Panc1 (cell line): Measurements from ENCODE around the gene NOS1. TPM values are rescaled to one million over a fixed set of nuclear protein-coding genes. Genes with fewer than 3 reads are reported as not detected.
"Not testable (repeated sequence)": the region's sequence is repeated elsewhere in the genome, so short reads cannot be mapped to it uniquely, and the experiment has no call there.

Experiments
- ATAC-seq: fragments of 200-7000 bp; cut with Tn5 transposase; 2 replicates; pipeline ENCODE4 v1.9.1; 2020; ENCODE audit warnings: mild to moderate bottlenecking, moderate library complexity
- BruUV-seq: library from RNA; stranded (reverse); fragments of 400-500 nt; replicated peaks from 2 replicates; lab custom pipeline; 2021; lab: Mats Ljungman, UMichigan
- CTCF ChIA-PET: fragments of 300-600 bp; sonication (Branson Sonifier 250); formaldehyde crosslinking; loops from one replicate; lab custom pipeline; 2022; ENCODE audit warnings: antibody characterized with exemption; lab: Charles Lee
- POLR2A ChIA-PET: fragments of 300-600 bp; sonication (Branson Sonifier 250); formaldehyde crosslinking; loops from one replicate; lab custom pipeline; 2022; ENCODE audit warnings: antibody characterized with exemption; lab: Charles Lee
- DNase-seq: peaks from one replicate; pipeline ENCODE4 v3.0.0-alpha.2; 2010; ENCODE audit warnings: low read depth, low spot score
- H3K27ac ChIP-seq: 2 replicates; pipeline ENCODE4 v1.5.1; 2011; ENCODE audit warnings: mild to moderate bottlenecking, low read length, inconsistent platforms
- H3K27me3 ChIP-seq: fragments of 200-500 bp; sonication (Bioruptor generic); 2 replicates; pipeline ENCODE4 v1.6.0; 2014; ENCODE audit warnings: low read length, inconsistent platforms; ENCODE audit not compliant: control insufficient read depth, insufficient read depth
- H3K36me3 ChIP-seq: fragments of 200-500 bp; sonication (Bioruptor generic); 2 replicates; pipeline ENCODE4 v1.5.1; 2014; ENCODE audit warnings: inconsistent platforms, mild to moderate bottlenecking, low read length, moderate library complexity; ENCODE audit not compliant: control insufficient read depth, insufficient read depth
- H3K4me1 ChIP-seq: 2 replicates; pipeline ENCODE4 v1.5.1; 2011; ENCODE audit warnings: inconsistent platforms, mild to moderate bottlenecking, low read length, moderate library complexity; ENCODE audit not compliant: control insufficient read depth, insufficient read depth
- H3K4me3 ChIP-seq, 2 experiments: 2 replicates each; pipeline ENCODE4 v1.5.1; 2011 to 2012; ENCODE audit warnings: low read depth in 2 of 2, low read length in 2 of 2, mild to moderate bottlenecking in 2 of 2, inconsistent platforms in 1 of 2, moderate library complexity in 1 of 2
- H3K9me3 ChIP-seq: fragments of 200-500 bp; sonication (Bioruptor generic); 2 replicates; pipeline ENCODE4 v1.5.1; 2014; ENCODE audit warnings: low read depth, mild to moderate bottlenecking, inconsistent platforms, low read length, moderate library complexity; ENCODE audit not compliant: control insufficient read depth, insufficient read depth
- POLR2AphosphoS5 ChIP-seq: IDR thresholded peaks from 2 replicates; pipeline ENCODE4 v1.6.1; 2012; ENCODE audit warnings: mild to moderate bottlenecking, low read depth, low read length, moderate library complexity
- REST ChIP-seq, 2 experiments: IDR thresholded peaks; 2 replicates each; pipeline ENCODE4 v1.6.1; 2011 to 2012; ENCODE audit warnings: low read depth in 2 of 2, control low read depth in 1 of 2, low read length in 1 of 2, mild to moderate bottlenecking in 1 of 2, moderate library complexity in 1 of 2; ENCODE audit not compliant: insufficient read depth in 1 of 2
- SIN3A ChIP-seq: IDR thresholded peaks from 2 replicates; pipeline ENCODE4 v1.6.1; 2012; ENCODE audit warnings: low read depth, mild to moderate bottlenecking, low read length, moderate library complexity, borderline replicate concordance; ENCODE audit not compliant: insufficient read depth
- TCF7L2 ChIP-seq: IDR thresholded peaks from 2 replicates; pipeline ENCODE4 v1.6.1; 2011; ENCODE audit warnings: mild to moderate bottlenecking, low read depth, low read length, inconsistent platforms
- in situ Hi-C: cut with HindIII; loops from 2 replicates; pipeline ENCODE4 v1.10.0; 2016; ENCODE audit warnings: low sequenced_read_pairs, low pct_unique_long_range_greater_than_20kb
- intact Hi-C: fragments of 100-400 bp; cut with micrococcal nuclease; formaldehyde crosslinking; loops from one replicate; pipeline ENCODE4 v1.10.0; 2022; ENCODE audit not compliant: unreplicated experiment
- total RNA-seq: library from RNA; stranded (reverse); gene quantifications from one replicate; pipeline ENCODE4 v1.2.1, GENCODE V29; 2021; ENCODE audit not compliant: unreplicated experiment
- TF ChIP-seq, protein P1 (sequence below): fragments of 450-650 bp; IDR thresholded peaks from 2 replicates; pipeline ENCODE4 v1.5.1; 2017; ENCODE audit warnings: mild to moderate bottlenecking

NOS1 gene
- total RNA-seq, 1 experiment from 2014 or later = 0.03 TPM

- Histone ChIP-seq H3K4me1 (peaks cover 11% of the 10 kb centered on the region), H3K27ac (no peak overlapping the region), H3K36me3 (peaks cover 15% of the 10 kb centered on the region), H3K9me3 (no peaks in the 10 kb centered on the region), H3K4me3 (no peak overlapping the region), H3K27me3 (peaks cover 5% of the 10 kb centered on the region; the same call in 1 of the 2 replicates)
- ATAC-seq (no peak), DNase-seq (no peak)
- CTCF ChIA-PET = no interaction called here
- BruUV-seq = no TSS peak
- in situ Hi-C loops (no loop called here), intact Hi-C loops (no loop called here)
- POLR2A ChIA-PET = no interaction called here
- TF ChIP-seq TCF7L2 = no peak
- TF ChIP-seq SIN3A = no peak
- TF ChIP-seq REST (IDR thresholded peaks at IDR 0.05; ENCODE audit: insufficient read depth in 1 of 2, low read depth in 2 of 2, low read length in 1 of 2) = no peak
- TF ChIP-seq, protein P1, sequence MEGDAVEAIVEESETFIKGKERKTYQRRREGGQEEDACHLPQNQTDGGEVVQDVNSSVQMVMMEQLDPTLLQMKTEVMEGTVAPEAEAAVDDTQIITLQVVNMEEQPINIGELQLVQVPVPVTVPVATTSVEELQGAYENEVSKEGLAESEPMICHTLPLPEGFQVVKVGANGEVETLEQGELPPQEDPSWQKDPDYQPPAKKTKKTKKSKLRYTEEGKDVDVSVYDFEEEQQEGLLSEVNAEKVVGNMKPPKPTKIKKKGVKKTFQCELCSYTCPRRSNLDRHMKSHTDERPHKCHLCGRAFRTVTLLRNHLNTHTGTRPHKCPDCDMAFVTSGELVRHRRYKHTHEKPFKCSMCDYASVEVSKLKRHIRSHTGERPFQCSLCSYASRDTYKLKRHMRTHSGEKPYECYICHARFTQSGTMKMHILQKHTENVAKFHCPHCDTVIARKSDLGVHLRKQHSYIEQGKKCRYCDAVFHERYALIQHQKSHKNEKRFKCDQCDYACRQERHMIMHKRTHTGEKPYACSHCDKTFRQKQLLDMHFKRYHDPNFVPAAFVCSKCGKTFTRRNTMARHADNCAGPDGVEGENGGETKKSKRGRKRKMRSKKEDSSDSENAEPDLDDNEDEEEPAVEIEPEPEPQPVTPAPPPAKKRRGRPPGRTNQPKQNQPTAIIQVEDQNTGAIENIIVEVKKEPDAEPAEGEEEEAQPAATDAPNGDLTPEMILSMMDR = no peak
- no peak for TF ChIP-seq POLR2AphosphoS5
These were observed 174.0 kb downstream of the NOS1 start for GRCh38 chr12:117187421-117187820.

DNA sequence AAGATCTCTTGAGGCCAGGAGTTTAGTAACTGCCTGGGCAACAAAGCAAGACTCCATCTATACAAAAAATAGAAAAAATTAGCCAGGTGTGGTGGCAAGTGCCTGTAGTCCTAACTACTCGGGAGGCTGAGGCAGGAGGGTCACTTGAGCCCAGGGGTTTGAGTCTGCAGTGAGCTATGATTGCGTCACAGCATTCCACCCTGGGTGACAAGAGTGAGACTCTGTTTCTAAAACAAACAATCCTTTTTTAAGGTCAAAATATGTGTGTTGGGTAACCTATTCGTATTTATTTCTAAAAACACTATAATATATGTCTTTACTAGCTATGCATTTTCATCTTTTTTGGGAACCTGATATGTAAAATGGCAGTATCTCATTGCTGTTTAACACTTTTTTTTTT, 178.6 kb downstream of the NOS1 start:
- peaks cover 18% of the 10 kb centered on the region; the same call in 1 of the 2 replicates for H3K36me3 ChIP-seq
- H3K27ac ChIP-seq = no peak overlapping the region
- ATAC-seq (no peak), DNase-seq (no peak)
- no peaks in the 10 kb centered on the region; the same call in 1 of the 2 replicates for H3K9me3 ChIP-seq
- ChIA-PET POLR2A (no interaction called here), CTCF (no interaction called here)
- TF ChIP-seq TCF7L2 (no peak), REST (IDR thresholded peaks at IDR 0.05; ENCODE audit: insufficient read depth in 1 of 2, low read depth in 2 of 2, low read length in 1 of 2) (no peak), SIN3A (no peak), POLR2AphosphoS5 (no peak)
- TF ChIP-seq, protein P1 = no peak
- BruUV-seq = no TSS peak
- H3K4me3 ChIP-seq = no peak overlapping the region
- H3K27me3 ChIP-seq = no peaks in the 10 kb centered on the region
- no peaks in the 10 kb centered on the region for H3K4me1 ChIP-seq
- in situ Hi-C loops (no loop called here), intact Hi-C loops (no loop called here)

- CTCF ChIA-PET, in situ Hi-C loops, H3K27me3 ChIP-seq, H3K4me3 ChIP-seq, intact Hi-C loops, H3K4me1 ChIP-seq, H3K27ac ChIP-seq, BruUV-seq, POLR2A ChIA-PET, ATAC-seq, DNase-seq, H3K9me3 ChIP-seq: not testable (repeated sequence)
- H3K36me3 ChIP-seq = peaks cover 22% of the 10 kb centered on the region; the same call in 1 of the 2 replicates
These were observed 180.0 kb downstream of the NOS1 start for GRCh38 chr12:117181468-117181843.
